Adipose tissue (tissue), 3 donors: ENCODE data around the gene SLC22A14. TPM values are rescaled to one million over a fixed set of nuclear protein-coding genes. Genes with fewer than 3 reads are reported as not detected.
"Not testable (repeated sequence)": the region's sequence is repeated elsewhere in the genome, so short reads cannot be mapped to it uniquely, and the experiment has no call there.

Source experiments
- H3K27ac ChIP-seq: one replicate; pipeline ENCODE4 v1.5.1; 2013; ENCODE audit warnings: low read depth, low read length
- WGBS, 3 donors: extraction: QIAGEN DNeasy Blood & Tissue Kit; methylation state at CpG; one replicate each; pipeline ENCODE4 v1.1.7; 2013; 5-methylcytosine and 5-hydroxymethylcytosine counted together
- polyA plus RNA-seq, 3 donors: library from polyadenylated mRNA; stranded (reverse); fragments of 200-250 nt; gene quantifications; one replicate each; pipeline ENCODE4 v1.2.3, GENCODE V29; 2013
- donor health status: healthy with polysubstance abuse.
- donor health status: Bipolar disorder and iron deficiency.
- donor health status: healthy.

Gene SLC22A14
- polyA plus RNA-seq, 3 donors, result 0.07 to 0.16 (median 0.11) TPM

DNA sequence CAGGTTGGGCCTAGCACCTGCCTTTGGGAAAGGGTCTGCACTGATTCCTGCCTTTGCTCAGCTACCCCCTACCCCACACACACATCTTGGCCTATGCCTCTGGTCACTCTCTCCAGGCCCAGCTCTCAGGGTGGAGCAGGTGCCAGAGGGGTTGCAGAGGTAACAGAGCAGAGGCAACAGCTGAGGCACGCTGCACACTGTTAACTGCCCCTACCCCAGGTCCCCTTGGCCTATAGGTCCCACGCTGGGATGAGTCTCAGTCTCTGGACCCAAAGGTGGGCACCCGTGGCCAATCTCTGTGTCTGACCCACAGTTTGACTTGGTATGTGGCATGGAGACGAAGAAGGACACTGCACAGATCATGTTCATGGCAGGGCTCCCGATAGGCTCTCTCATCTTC lies 24.8 kb downstream of the SLC22A14 start:
- no peak overlapping the region for H3K27ac ChIP-seq
- 84 to 94% (median 93%) methylated on average over 5 of the region's 5 CpGs for WGBS, 3 donors

DNA sequence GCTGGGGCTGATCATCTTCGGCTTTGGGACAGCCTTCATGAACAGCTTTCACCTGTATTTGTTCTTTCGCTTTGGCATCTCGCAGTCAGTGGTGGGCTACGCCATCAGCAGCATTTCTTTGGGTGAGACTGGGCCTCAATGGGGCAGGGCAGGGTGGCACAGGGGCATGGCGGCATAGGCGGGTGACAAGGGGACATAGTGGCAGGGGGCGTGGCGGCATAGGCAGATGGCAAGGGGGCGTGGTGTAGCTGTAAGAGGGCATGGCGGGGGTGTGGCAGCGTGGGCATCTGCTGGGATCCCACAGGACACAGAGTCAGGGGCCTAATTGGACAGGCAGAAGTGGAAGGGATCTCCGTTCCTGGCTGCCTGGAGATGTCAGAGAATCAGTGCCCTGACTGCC lies 25.5 kb downstream of the SLC22A14 start:
- WGBS, 3 donors, result 87 to 95% (median 88%) methylated on average over 11 to 12 of the region's 12 CpGs
- H3K27ac ChIP-seq, result no peak overlapping the region

DNA sequence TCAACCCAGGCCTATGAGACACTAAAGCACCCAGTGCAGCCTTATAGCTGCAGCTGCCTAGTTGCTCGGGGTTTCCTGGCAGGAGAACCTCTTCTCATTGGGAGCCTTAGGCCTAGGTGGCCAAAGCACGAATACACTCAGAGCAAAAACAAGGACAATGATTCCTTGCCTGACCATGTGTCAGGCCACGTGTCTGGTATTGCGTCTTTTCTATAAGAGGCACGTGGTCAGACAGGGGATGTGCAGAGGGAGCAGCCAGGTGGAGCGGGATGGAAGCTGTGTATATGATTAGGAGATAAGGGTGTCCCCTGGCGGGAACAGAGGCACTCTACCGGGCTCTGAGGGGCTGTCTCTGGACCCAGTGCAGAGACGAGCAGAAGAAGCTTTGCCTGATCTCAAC lies 26.4 kb downstream of the SLC22A14 start:
- H3K27ac ChIP-seq, result no peak overlapping the region
- 82 to 90% (median 89%) methylated on average over 9 of the region's 9 CpGs for WGBS, 3 donors

DNA sequence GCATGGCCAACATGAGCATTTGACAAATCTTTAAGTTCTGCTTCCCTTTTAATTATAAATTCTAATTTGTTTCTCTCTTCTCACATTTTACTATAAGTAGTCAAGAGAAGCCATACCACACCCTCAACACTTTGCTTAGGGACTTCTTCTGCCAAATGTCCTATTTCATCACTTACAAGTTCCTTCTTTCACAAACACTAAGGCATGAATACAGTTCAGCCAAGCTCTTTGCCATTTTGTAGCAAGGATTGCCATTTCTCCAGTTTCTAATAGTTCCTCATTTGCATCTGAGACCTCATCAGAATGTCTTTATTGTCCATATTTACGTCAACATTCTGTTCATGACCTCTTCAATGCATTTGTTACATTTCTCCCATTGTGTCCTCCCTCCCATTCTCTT lies 29.4 kb downstream of the SLC22A14 start:
- WGBS, 3 donors, result 72 to 84% (median 76%) methylated on average over 1 of the region's 1 CpG
- no peak overlapping the region for H3K27ac ChIP-seq

DNA sequence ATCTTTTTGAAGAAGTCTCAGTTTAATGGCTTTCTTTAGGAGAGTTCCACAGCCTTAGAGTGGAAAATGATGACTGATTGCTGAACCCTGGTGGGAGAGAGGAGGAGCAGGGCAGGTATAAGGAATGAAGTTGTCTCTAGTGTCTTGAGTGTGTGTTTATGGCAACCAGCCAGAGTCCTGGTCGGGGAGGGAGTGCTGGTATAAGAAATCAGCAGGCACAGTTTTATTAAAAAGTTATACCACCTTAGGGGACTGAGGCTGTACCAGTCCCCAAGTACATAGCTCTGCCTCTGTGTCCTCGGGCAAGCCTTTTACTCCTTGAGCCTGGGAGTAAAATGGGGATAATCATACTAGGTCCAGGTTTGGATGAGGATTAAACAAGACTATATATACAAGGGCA lies 29.8 kb downstream of the SLC22A14 start:
- WGBS, 3 donors, result 74 to 75% (median 75%) methylated on average over 2 of the region's 2 CpGs
- no peak overlapping the region for H3K27ac ChIP-seq

DNA sequence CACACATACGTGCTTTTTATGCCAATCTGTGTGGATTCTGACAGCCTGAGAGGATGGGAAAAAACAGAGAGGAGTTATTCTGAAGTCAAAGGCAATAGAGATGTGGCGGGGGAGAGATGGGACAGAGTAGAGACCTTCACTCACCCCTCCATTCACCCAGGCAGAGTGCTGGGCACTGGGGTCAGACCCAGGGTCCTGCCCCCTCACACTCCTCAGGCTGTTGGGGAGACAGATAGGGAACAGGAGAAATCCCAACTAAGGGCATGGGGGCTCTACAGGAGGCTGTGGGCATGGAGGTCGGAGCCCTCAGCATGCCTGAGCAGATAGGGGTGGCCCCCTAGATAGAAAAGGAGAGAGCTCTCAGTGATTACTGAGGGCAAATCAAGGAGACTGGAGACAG lies 30.3 kb downstream of the SLC22A14 start:
- H3K27ac ChIP-seq, result no peak overlapping the region
- 86 to 95% (median 89%) methylated on average over 3 of the region's 3 CpGs for WGBS, 3 donors

DNA sequence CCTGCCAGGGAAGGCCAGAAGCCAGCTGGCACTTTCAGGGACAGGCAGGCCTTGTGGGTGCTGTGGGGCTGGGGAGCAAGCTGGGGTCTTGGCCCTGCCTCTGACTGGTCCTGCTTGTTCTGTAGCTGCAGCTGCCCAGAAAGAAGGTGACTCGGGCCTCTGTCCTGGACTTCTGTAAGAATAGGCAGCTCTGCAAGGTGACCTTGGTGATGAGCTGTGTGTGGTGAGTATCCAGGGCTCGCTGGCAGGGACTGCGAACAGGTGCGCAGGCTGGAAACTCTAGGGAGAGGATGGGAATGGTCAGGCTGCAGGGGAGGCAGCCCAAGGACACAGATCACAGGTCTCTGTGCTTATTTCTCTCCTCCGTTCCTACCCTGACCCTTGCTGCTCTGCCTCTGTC lies 31.2 kb downstream of the SLC22A14 start:
- 81 to 93% (median 91%) methylated on average over 5 of the region's 5 CpGs for WGBS, 3 donors
- H3K27ac ChIP-seq, result no peak overlapping the region

DNA sequence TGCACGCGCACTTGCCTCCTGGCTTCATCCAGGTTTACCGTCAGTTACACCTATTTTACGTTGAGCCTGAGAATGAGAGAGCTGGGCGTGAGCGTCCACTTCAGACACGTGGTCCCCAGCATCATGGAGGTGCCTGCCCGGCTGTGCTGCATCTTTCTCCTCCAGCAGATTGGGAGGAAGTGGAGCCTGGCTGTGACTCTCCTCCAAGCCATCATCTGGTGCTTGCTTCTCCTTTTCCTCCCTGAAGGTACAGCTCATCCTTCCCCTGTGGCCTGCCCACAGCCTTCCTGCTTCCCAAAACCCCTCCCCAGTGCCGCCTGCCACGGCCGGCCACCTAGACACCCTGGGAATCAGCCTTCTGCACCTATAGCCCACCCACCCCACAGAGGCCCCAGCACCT lies 31.6 kb downstream of the SLC22A14 start:
- WGBS, 3 donors, result 66 to 79% (median 67%) methylated on average over 11 of the region's 11 CpGs
- H3K27ac ChIP-seq, result no peak overlapping the region

DNA sequence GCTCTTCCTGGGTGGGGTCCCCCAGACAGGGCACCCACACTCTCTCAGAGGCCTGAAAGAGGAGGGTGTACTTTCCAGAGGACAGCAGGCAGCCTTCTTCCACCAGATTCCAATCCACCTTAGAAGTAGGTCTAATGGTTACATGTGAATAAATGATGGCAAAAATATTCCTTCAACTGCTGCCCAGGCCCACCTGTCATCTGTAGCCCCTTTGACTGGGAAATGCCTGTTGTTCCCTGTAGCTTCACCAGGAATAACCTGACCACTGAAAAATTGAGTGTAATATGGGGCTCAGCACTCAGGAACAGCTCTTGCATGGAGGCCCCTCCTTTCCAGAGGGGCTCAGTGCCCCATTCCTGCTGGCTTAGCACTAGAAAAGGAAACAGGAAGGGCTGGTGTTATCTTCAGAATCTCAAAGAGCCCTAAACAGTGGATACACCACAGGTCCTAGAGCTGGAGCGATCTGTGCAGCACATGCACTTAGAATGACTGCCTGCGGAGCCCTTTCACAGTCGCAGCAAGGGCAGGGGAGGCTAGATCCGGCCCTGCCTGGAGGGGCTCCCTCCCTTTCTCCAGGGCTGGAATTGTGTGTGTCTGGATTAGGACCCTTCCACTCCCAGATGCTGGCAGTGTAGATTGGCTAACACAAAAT lies 32.1 kb downstream of the SLC22A14 start:
- 33 to 62% (median 39%) methylated on average over 4 of the region's 4 CpGs for WGBS, 3 donors
- no peak overlapping the region for H3K27ac ChIP-seq

DNA sequence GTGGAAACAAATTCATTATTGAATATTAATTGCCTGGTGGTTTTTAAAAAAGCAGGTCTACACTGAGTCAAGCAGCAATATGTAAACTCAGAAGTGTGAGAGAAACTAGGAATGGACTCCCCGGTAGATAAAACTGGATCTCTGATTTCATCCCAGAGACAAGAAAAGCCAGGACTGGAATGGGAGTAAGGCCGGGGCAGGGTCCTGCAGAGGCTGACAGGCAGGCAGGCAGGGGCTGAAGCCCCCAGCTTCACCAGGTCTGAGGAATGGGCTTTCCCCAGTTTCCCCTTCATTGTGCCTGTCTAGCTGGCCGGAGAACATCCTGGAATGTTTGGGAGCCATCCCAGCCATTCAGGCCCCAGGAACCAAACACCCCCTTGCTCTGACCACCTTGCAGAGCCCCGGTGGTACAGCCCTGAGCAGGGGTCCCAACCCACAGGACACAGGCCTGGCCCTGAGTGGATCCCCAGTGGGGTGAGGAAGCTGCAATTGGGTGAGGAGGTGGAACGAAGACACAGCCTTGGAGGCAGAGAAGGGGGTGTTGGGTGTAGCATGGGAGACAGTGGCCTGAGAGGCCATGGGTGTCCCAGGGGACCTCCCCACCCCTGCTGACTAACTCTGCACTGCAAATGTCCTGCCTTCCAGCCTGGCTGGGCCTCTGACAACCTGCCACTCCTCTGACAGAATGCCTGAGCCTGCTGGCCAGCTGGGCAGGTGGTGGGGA lies 32.8 kb downstream of the SLC22A14 start:
- WGBS, 3 donors, result 66 to 78% (median 77%) methylated on average over 5 of the region's 5 CpGs
- H3K27ac ChIP-seq, result no peak overlapping the region

DNA sequence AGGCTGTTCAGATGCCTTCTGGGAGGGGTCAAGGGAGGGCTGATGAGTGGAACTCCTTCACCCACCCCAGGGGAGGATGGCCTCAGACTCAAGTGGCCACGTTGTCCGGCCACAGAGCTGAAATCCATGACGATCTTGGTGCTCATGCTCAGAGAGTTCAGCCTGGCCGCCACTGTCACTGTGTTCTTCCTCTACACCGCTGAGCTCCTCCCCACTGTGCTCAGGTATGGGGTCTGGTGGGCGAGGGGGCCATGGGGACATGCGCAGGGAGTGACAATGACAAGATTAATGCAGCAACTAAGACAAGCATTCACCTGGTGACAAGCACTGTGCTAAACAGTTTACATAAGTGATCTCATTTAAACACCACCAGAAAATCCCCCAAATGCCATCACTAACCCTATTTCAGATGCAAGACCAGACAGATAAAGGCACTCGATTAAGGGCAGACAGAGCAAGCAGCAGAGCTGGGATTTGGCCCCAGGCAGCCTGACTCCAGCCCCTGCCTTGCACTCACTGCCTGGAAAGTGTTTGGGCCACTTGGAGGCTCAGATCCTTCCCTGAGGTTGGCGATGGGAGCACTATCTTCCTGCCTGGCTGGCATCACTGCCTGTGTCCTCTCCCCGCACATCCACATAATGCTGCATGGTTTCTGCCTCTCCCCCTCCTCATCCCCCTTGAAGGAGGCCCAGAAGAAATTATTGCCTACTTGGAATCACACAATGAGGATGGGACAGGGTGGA lies 33.6 kb downstream of the SLC22A14 start:
- 80 to 90% (median 86%) methylated on average over 10 of the region's 10 CpGs for WGBS, 3 donors
- H3K27ac ChIP-seq, result no peak overlapping the region

DNA sequence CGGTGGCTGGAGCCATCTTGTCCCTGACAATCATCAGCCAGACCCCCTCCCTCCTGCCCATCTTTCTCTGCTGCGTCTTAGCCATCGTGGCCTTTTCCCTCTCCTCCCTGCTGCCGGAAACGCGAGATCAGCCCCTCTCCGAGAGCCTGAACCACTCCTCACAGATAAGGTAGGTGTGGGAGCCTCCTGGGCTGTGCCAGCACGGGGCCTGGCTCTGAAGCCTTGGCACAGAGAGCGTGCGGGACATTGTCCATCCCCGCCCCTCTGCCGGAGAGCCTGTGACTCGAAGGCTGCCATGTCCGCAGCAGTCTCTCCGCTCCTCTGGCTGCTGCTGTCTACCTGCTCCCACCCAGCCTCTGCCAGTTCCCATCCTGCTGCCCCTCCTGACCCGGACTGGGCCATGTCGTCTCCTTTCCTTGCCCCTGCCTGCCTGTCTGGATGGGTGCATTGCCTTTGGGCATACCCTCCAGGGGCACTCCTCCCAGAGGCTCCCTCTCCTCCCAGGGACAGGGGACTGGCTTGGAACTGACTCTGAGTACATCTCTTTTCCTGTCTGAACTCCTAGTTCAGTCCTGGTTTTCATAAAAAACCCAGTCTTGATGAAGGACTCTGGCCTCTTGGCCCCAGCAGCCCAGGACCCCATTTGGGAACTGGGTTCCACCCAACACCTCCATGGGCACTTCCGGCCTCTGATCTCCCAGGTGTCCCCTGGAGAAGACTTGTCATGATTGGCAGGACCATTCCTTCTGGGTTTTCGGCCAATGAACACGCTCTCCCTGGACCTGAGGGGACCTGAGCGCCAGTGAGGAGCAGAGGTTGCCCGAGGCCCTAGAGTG lies 34.5 kb downstream of the SLC22A14 start:
- WGBS, 3 donors, result 79 to 87% (median 85%) methylated on average over 22 of the region's 22 CpGs

DNA sequence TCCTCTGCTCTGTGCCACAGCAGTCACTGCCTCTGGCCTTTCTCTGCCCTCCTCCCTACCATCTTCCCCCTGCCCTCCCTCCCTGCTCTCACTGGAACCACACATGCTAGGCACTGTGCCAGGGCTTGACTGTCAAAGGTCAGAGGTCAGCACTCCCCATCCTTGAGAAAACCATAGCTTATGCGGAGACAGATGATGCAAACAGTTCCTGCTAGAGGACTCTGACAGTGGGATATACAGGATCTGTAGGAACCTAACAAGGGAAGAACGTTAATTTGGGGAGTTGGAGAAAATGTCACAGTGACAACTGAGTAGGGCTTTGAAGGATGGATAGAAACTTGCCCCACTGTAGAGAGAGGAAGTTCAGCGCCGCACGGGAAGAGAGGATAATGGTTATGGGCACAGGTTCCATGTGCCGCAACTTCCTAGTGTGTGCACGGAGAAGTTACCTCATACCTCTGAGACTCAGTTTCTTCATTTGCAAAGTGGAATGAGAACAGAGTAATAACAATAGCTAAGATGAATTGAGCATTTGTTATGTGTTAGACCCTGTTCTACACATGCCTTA lies 35.2 kb downstream of the SLC22A14 start:
- WGBS, 3 donors, result 59 to 91% (median 64%) methylated on average over 7 of the region's 7 CpGs

More for the DNA sequence above, 34.5 kb downstream of the SLC22A14 start:
- H3K27ac ChIP-seq, result no peak overlapping the region

DNA sequence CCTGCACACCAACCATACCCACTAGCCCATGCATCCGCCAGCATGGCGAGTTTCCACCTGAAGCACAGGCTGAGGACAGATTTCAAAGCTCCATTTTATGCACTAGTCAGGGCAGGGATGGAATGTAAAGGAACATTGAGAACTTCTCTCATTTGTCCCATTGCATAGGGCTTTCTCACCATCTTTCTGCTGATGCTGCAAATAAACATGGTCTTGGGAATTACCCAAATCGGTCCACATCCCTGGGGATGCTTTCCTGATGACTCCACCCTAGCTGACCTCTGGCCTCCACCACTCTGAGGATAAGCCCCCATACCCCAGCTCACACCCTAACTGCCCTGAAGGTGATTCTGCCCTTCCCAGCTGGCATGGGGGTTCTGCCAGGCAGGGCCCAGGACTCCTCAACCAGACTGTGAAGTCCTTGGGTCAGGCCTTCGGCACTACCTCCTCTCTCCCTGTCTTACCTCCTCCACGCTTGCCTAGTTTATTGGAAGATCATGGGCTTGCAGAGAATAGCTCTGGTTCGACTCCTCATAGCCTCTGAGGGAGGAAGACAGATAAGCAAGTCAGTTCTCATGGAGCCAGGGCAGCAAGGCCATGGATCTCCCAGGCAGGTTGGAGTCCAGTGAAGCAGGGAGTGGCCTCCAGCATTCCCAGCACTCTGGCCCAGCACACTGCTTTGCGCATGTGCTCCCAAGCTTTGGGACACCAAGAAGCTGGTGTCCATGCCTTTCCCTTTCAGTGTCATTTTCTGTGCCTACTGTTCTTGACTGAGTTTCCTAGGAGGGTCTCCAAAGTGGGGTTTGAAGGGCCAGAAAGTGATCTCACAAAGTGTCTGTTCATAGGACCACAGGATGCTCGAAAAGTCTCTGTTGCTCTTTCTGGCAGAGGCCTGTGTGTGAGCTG lies 36.9 kb downstream of the SLC22A14 start:
- H3K27ac ChIP-seq, result no peak overlapping the region
- 90 to 93% (median 92%) methylated on average over 8 of the region's 8 CpGs for WGBS, 3 donors

More for the DNA sequence above, 35.2 kb downstream of the SLC22A14 start:
- H3K27ac ChIP-seq, result no peak overlapping the region

DNA sequence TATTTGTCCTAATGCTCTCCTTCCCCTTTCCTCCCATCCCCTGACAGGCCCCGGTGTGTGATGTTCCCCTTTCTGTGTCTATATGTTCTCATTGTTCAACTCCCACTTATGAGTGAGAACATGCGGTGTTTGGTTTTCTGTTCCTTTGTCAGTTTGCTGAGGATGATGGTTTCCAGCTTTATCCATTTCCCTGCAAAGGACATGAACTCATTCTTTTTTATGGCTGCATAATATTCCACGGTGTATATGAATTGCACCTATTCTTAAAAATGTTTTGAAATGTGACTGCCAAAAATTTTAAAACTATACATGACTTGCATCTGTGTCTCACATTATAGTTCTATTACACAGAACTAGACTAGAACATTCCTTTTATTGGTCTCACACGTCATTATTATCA lies 38.5 kb downstream of the SLC22A14 start:
- 91 to 93% (median 93%) methylated on average over 4 of the region's 4 CpGs for WGBS, 3 donors
- not testable (repeated sequence) for H3K27ac ChIP-seq

DNA sequence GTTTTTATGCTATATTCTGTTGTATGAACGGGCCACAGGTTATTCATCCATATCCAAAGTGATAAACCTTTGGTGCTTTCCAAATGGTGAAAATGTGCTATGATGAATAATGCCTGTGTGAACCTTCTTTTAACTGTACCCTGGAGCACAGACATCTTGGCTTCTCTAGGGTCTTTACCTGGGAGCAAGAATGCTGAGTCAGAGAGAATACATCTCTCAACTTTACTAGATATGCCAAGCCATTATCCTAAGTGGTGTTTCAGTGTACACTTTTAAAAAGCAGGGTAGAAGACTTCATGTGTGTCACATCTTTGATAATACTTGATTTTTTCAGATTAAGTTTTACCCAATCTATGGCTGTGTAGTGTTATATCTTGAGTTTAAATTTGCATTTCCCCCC lies 41.0 kb downstream of the SLC22A14 start:
- 87 to 93% (median 88%) methylated on average over 1 of the region's 1 CpG for WGBS, 3 donors
- H3K27ac ChIP-seq, result no peak overlapping the region

DNA sequence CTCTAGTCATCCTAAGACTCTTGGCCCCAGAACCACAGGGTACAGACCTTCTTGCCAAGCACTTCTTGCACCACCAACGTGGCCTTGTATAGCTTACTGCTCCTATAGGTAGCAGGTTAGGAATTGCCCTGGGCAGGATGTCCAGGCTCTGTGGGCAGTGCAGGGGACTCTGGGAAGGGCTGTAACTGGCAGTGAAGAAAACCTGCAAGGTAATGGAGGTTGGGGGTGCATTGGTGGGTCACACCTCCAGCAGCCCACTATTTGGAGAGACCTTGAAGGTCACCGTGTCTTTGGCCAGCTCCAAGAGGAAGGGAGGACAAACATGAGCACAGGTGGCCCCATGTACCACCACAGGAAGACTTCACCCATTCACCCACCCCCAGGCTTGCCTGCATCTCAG lies 43.2 kb downstream of the SLC22A14 start:
- 69 to 89% (median 89%) methylated on average over 2 of the region's 2 CpGs for WGBS, 3 donors
- no peak overlapping the region for H3K27ac ChIP-seq
